Trophoblast cell (in vitro differentiated cells and primary cell): ENCODE data around the gene CELF6.
A peak's percentile ranks its signal among the peaks of the same experiment; 100 is the strongest.

ENCODE experiments used
- DNase-seq, 2 donors: peaks; one replicate each; pipeline ENCODE4 v3.0.0-alpha.2; 2016
- H2AFZ ChIP-seq: 2 replicates; pipeline ENCODE4 v1.6.1; 2013; ENCODE audit warnings: low read length, moderate library complexity, mild to moderate bottlenecking; ENCODE audit not compliant: insufficient read depth, poor library complexity
- H2AK5ac ChIP-seq: 2 replicates; pipeline ENCODE4 v1.6.1; 2013; ENCODE audit warnings: mild to moderate bottlenecking, low read length
- H2BK120ac ChIP-seq: 2 replicates; pipeline ENCODE4 v1.6.1; 2013; ENCODE audit warnings: low read length, mild to moderate bottlenecking, moderate library complexity; ENCODE audit not compliant: insufficient read depth, poor library complexity
- H2BK12ac ChIP-seq: 2 replicates; pipeline ENCODE4 v1.6.1; 2013; ENCODE audit warnings: mild to moderate bottlenecking, low read length, moderate library complexity
- H2BK5ac ChIP-seq: 2 replicates; pipeline ENCODE4 v1.6.1; 2013; ENCODE audit warnings: low read length, low read depth, moderate library complexity, mild to moderate bottlenecking; ENCODE audit not compliant: poor library complexity
- H3K14ac ChIP-seq: 2 replicates; pipeline ENCODE4 v1.6.1; 2013; ENCODE audit warnings: mild to moderate bottlenecking, low read length
- H3K18ac ChIP-seq: 2 replicates; pipeline ENCODE4 v1.6.1; 2013; ENCODE audit warnings: mild to moderate bottlenecking, low read length
- H3K23ac ChIP-seq: 2 replicates; pipeline ENCODE4 v1.6.1; 2013; ENCODE audit warnings: low read length
- H3K27ac ChIP-seq: 2 replicates; pipeline ENCODE4 v1.5.1; 2013; ENCODE audit warnings: low read depth, mild to moderate bottlenecking, inconsistent platforms, low read length, moderate library complexity
- H3K27me3 ChIP-seq: 2 replicates; pipeline ENCODE4 v1.6.1; 2013; ENCODE audit warnings: inconsistent platforms, mild to moderate bottlenecking, low read length, moderate library complexity; ENCODE audit not compliant: insufficient read depth
- H3K36me3 ChIP-seq, 2 experiments: 1 replicate in 1 of 2; 2 replicates in 1 of 2; pipeline ENCODE4 v1.6.1; 2013; ENCODE audit warnings: low read length in 2 of 2, mild to moderate bottlenecking in 2 of 2, moderate library complexity in 1 of 2; ENCODE audit not compliant: insufficient read depth in 2 of 2, control insufficient read depth in 1 of 2
- H3K4ac ChIP-seq: 2 replicates; pipeline ENCODE4 v1.6.1; 2013; ENCODE audit warnings: low read depth, mild to moderate bottlenecking, low read length, moderate library complexity
- H3K4me1 ChIP-seq, 2 experiments: 1 replicate in 1 of 2; 2 replicates in 1 of 2; pipeline ENCODE4 v1.6.1; 2013; ENCODE audit warnings: low read length in 2 of 2, mild to moderate bottlenecking in 2 of 2, moderate library complexity in 1 of 2; ENCODE audit not compliant: insufficient read depth in 2 of 2, control insufficient read depth in 1 of 2
- H3K4me2 ChIP-seq: 2 replicates; pipeline ENCODE4 v1.6.1; 2013; ENCODE audit warnings: inconsistent platforms, mild to moderate bottlenecking, low read length, moderate library complexity
- H3K4me3 ChIP-seq: 2 replicates; pipeline ENCODE4 v1.5.1; 2013; ENCODE audit warnings: mild to moderate bottlenecking, low read depth, low read length, inconsistent platforms
- H3K79me1 ChIP-seq: one replicate; pipeline ENCODE4 v1.6.1; 2013; ENCODE audit warnings: low read length
- H3K79me2 ChIP-seq: 2 replicates; pipeline ENCODE4 v1.6.1; 2013; ENCODE audit warnings: low read length, mild to moderate bottlenecking; ENCODE audit not compliant: control insufficient read depth, insufficient read depth, poor library complexity
- H3K9ac ChIP-seq: 2 replicates; pipeline ENCODE4 v1.6.1; 2013; ENCODE audit warnings: mild to moderate bottlenecking, low read length
- H3K9me3 ChIP-seq: 2 replicates; pipeline ENCODE4 v1.6.1; 2013; ENCODE audit warnings: low read depth, mild to moderate bottlenecking, control low read depth, inconsistent platforms, low read length; ENCODE audit not compliant: insufficient read depth
- H4K12ac ChIP-seq: 2 replicates; pipeline ENCODE4 v1.6.1; 2013; ENCODE audit warnings: low read depth, mild to moderate bottlenecking, low read length, moderate library complexity
- H4K8ac ChIP-seq: 2 replicates; pipeline ENCODE4 v1.6.1; 2013; ENCODE audit warnings: low read depth, mild to moderate bottlenecking, low read length, moderate library complexity
- H4K91ac ChIP-seq: one replicate; pipeline ENCODE4 v1.6.1; 2013; ENCODE audit warnings: low read depth, mild to moderate bottlenecking, low read length, moderate library complexity
- WGBS: extraction: QIAGEN DNeasy Blood & Tissue Kit; methylation state at CpG from one replicate; pipeline ENCODE4 v1.1.7; 2013; ENCODE audit warnings: missing lambda C conversion rate; ENCODE audit not compliant: insufficient read length, insufficient coverage; ENCODE audit errors: extremely low coverage; 5-methylcytosine and 5-hydroxymethylcytosine counted together

Gene CELF6

DNA sequence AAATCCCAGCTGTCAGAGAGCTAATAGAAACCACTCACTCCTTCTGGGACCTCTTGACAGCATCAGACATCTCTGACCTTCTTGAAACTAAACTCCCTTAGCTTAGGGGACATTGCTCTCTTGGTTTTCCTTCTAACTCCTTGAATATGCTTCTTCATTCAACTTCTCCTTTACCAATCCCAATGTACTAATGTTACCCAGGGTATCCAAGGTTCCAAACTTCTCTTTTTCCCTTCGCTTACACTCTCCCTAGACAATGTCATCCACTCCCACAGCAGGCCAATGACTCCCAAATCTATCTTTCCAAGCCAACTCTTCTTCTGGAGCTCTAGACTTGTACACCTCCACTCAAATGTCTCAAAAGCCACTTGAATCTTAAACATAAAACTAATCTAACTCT lies 41.2 kb upstream of the CELF6 start:
- Histone ChIP-seq H3K27ac (no peak overlapping the region), H3K18ac (no peak overlapping the region), H4K8ac (no peak overlapping the region), H2AFZ (no peak overlapping the region), H3K4me3 (no peak overlapping the region), H3K4me2 (no peak overlapping the region), H4K12ac (no peak overlapping the region), H3K79me2 (peaks cover 4% of the 10 kb centered on the region), H3K79me1 (peaks cover 2% of the 10 kb centered on the region), H3K27me3 (no peaks in the 10 kb centered on the region), H3K14ac (no peak overlapping the region), H4K91ac (no peak overlapping the region), H2BK5ac (no peak overlapping the region), H2BK120ac (no peak overlapping the region), H3K4me1 (peaks cover 10% of the 10 kb centered on the region in 2 experiments), H3K4ac (no peak overlapping the region), H3K9me3 (no peaks in the 10 kb centered on the region), H3K9ac (no peak overlapping the region), H2BK12ac (no peak overlapping the region), H3K36me3 (peaks cover 4 to 5% of the 10 kb centered on the region in 2 experiments), H2AK5ac (no peak overlapping the region), H3K23ac (no peak overlapping the region)
- no CpG with 5 or more reads among the region's 1 CpG for WGBS
- DNase-seq: no peak

- H4K8ac ChIP-seq: no peak overlapping the region
Measured at GRCh38 chr15:72358650-72359171, 38.8 kb upstream of the CELF6 start.

DNA sequence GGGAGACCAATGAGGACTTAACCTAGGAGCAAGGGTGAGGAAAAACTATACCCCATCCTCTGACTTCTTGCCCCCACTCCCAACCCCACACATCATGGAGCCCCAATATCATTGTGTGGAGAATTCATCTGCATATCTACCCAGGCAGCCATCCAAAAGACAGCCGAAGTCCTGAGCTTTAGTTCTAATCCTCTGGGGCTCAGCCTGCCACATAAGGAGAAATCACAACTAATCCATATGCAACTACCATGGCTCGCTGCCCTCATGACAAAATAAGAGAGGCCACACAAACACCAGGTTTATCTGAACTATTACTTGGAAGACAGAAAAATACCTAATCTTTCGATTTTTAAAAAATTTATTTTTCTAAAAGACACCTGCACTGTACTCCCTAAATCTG lies 38.2 kb upstream of the CELF6 start:
- Histone ChIP-seq H3K4ac (peak overlapping the region; percentile 5), H3K79me2 (peaks cover 4% of the 10 kb centered on the region), H3K36me3 (peaks cover 17% of the 10 kb centered on the region in 2 experiments), H4K12ac (no peak overlapping the region), H2BK12ac (no peak overlapping the region), H3K9ac (no peak overlapping the region), H3K4me1 (peaks cover 12 to 13% of the 10 kb centered on the region in 2 experiments), H3K27me3 (no peaks in the 10 kb centered on the region), H3K79me1 (peaks cover 2% of the 10 kb centered on the region), H3K4me2 (no peak overlapping the region), H3K4me3 (no peak overlapping the region), H4K8ac (peak overlapping the region; percentile 24), H3K9me3 (no peaks in the 10 kb centered on the region), H3K18ac (no peak overlapping the region), H2BK120ac (no peak overlapping the region), H2AFZ (no peak overlapping the region), H3K27ac (no peak overlapping the region), H3K14ac (no peak overlapping the region), H4K91ac (peak overlapping the region; percentile 32), H2AK5ac (peak overlapping the region; percentile 7), H2BK5ac (no peak overlapping the region), H3K23ac (no peak overlapping the region)
- no peak for DNase-seq
- no CpG with 5 or more reads among the region's 3 CpGs for WGBS

More at GRCh38 chr15:72358650-72359171, 38.8 kb upstream of the CELF6 start:
- Histone ChIP-seq H3K18ac (peak overlapping the region; percentile 2), H2BK5ac (peak overlapping the region; percentile 24), H2AFZ (no peak overlapping the region), H3K4ac (no peak overlapping the region), H3K36me3 (peaks cover 17% of the 10 kb centered on the region in 2 experiments), H3K27me3 (no peaks in the 10 kb centered on the region), H3K4me2 (no peak overlapping the region), H3K4me3 (no peak overlapping the region), H3K23ac (no peak overlapping the region), H2BK12ac (peak overlapping the region; percentile 9), H4K91ac (peak overlapping the region; percentile 28), H2AK5ac (no peak overlapping the region), H3K79me1 (peaks cover 2% of the 10 kb centered on the region), H3K9ac (no peak overlapping the region), H3K27ac (peak overlapping the region; percentile 30), H3K4me1 (peaks cover 10 to 12% of the 10 kb centered on the region in 2 experiments), H3K79me2 (peaks cover 4% of the 10 kb centered on the region), H3K9me3 (no peaks in the 10 kb centered on the region), H4K12ac (no peak overlapping the region), H3K14ac (no peak overlapping the region), H2BK120ac (peak overlapping the region; percentile 20)
- no CpG with 5 or more reads among the region's 7 CpGs for WGBS
- DNase-seq: no peak

DNA sequence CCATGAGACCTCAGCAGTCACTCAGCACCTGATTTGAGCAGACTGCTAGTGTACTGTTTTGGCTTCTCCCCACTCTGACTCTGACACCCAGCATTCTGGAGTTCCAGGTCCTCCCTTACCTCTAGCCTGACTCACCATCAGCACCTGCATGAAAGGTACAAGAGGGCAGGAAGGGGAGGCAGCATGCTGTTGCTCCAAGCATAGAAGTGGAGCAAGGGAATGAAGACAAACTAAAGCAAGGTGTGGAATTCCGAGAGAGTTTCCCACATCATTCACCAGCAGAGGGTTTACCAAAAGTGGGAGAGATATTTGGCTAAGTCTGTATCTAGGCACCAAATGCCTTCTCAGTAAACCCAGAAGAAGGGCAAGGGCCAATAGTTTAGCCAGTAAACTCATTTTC lies 34.5 kb upstream of the CELF6 start:
- no peaks in the 10 kb centered on the region for H3K27me3 ChIP-seq
- H3K18ac ChIP-seq: no peak overlapping the region
- peaks cover 12 to 13% of the 10 kb centered on the region in 2 experiments for H3K4me1 ChIP-seq
- no peak overlapping the region for H3K14ac ChIP-seq
- peaks cover 2% of the 10 kb centered on the region for H3K79me1 ChIP-seq
- H2BK5ac ChIP-seq: no peak overlapping the region
- no peak overlapping the region for H3K9ac ChIP-seq
- no peak overlapping the region for H2AK5ac ChIP-seq
- H3K27ac ChIP-seq: no peak overlapping the region
- no peak overlapping the region for H3K4me2 ChIP-seq
- no peak overlapping the region for H2AFZ ChIP-seq
- H3K4ac ChIP-seq: no peak overlapping the region
- no peak overlapping the region for H3K4me3 ChIP-seq
- no CpG with 5 or more reads among the region's 1 CpG for WGBS
- no peak overlapping the region for H4K12ac ChIP-seq
- peak; percentile 68 to 81 for DNase-seq
- H3K9me3 ChIP-seq: no peaks in the 10 kb centered on the region
- H4K91ac ChIP-seq: no peak overlapping the region
- no peak overlapping the region for H2BK120ac ChIP-seq
- no peak overlapping the region for H4K8ac ChIP-seq
- H2BK12ac ChIP-seq: no peak overlapping the region
- no peak overlapping the region for H3K23ac ChIP-seq
- peaks cover 4% of the 10 kb centered on the region for H3K79me2 ChIP-seq
- peaks cover 29 to 40% of the 10 kb centered on the region in 2 experiments for H3K36me3 ChIP-seq
